DOHH2 (cell line): Measurements from ENCODE around the gene CEP85L.

ENCODE experiments used
- H3F3A ChIP-seq: fragments of 200-600 bp; sonication (generic), shearing (Covaris generic); 2 replicates; pipeline ENCODE4 v1.6.0; 2016; ENCODE audit warnings: antibody characterized with exemption, mild to moderate bottlenecking; ENCODE audit not compliant: control insufficient read depth, insufficient read depth
- H3K27ac ChIP-seq: fragments of 200-600 bp; sonication (generic); 2 replicates; pipeline ENCODE4 v1.5.1; 2014; ENCODE audit warnings: low read depth, mild to moderate bottlenecking, low read length, moderate library complexity
- H3K27me3 ChIP-seq: fragments of 200-600 bp; sonication (generic); 2 replicates; pipeline ENCODE4 v1.6.1; 2014; ENCODE audit warnings: mild to moderate bottlenecking, low read length, mixed read lengths; ENCODE audit not compliant: control insufficient read depth
- H3K36me3 ChIP-seq: fragments of 200-600 bp; sonication (generic); 2 replicates; pipeline ENCODE4 v1.6.1; 2014; ENCODE audit warnings: mild to moderate bottlenecking, low read length, moderate library complexity, mixed read lengths; ENCODE audit not compliant: control insufficient read depth
- H3K4me1 ChIP-seq: fragments of 200-600 bp; sonication (generic); 2 replicates; pipeline ENCODE4 v1.6.1; 2014; ENCODE audit warnings: mild to moderate bottlenecking, low read length, mixed read lengths; ENCODE audit not compliant: control insufficient read depth
- H3K4me2 ChIP-seq: fragments of 200-600 bp; sonication (generic); 2 replicates; pipeline ENCODE4 v1.6.0; 2014; ENCODE audit warnings: mild to moderate bottlenecking, low read length, moderate library complexity
- H3K4me3 ChIP-seq: fragments of 200-600 bp; sonication (generic); 2 replicates; pipeline ENCODE4 v1.5.1; 2014; ENCODE audit warnings: mild to moderate bottlenecking, low read length, mixed read lengths
- H3K79me2 ChIP-seq: fragments of 200-600 bp; sonication (generic); 2 replicates; pipeline ENCODE4 v1.6.1; 2014; ENCODE audit warnings: mild to moderate bottlenecking, low read length, mixed read lengths; ENCODE audit not compliant: control insufficient read depth
- H3K9me2 ChIP-seq: fragments of 200-600 bp; sonication (generic); replicated peaks from 2 replicates; pipeline ENCODE4 v1.6.1; 2014; ENCODE audit warnings: mild to moderate bottlenecking, low read length, mixed read lengths; ENCODE audit not compliant: control insufficient read depth
- H3K9me3 ChIP-seq: fragments of 200-600 bp; sonication (generic); 2 replicates; pipeline ENCODE4 v1.6.1; 2014; ENCODE audit warnings: antibody characterized with exemption, low read length, mixed read lengths; ENCODE audit not compliant: control insufficient read depth, insufficient read depth
- H4K20me1 ChIP-seq: fragments of 200-600 bp; sonication (generic); 2 replicates; pipeline ENCODE4 v1.6.0; 2014; ENCODE audit warnings: low read depth, mild to moderate bottlenecking, antibody characterized with exemption, low read length, moderate library complexity; ENCODE audit not compliant: control insufficient read depth, insufficient read depth
- CTCF ChIP-seq: fragments of 200-600 bp; sonication (generic); IDR thresholded peaks from one replicate; pipeline ENCODE4 v1.5.1; 2014; ENCODE audit warnings: antibody characterized with exemption, mild to moderate bottlenecking, low read depth, low read length; ENCODE audit not compliant: poor library complexity, severe bottlenecking
- EZH2phosphoT487 ChIP-seq: fragments of 200-600 bp; sonication (generic); IDR thresholded peaks from 2 replicates; pipeline ENCODE4 v1.6.1; 2017; ENCODE audit warnings: borderline replicate concordance, mild to moderate bottlenecking, antibody characterized with exemption, low read length, moderate library complexity, mixed read lengths

Gene CEP85L

GRCh38 chr6:118625833-118626232 lies 25.6 kb downstream of the CEP85L start:
- Histone ChIP-seq H3K79me2 (peaks cover 25% of the 10 kb centered on the region), H3K9me3 (peaks cover 15% of the 10 kb centered on the region; the same call in 1 of the 2 replicates), H3K4me1 (no peaks in the 10 kb centered on the region), H4K20me1 (no peaks in the 10 kb centered on the region), H3K4me2 (no peak overlapping the region), H3K27me3 (no peaks in the 10 kb centered on the region), H3F3A (no peaks in the 10 kb centered on the region), H3K27ac (no peak overlapping the region), H3K4me3 (no peak overlapping the region), H3K36me3 (peaks cover 15% of the 10 kb centered on the region), H3K9me2 (no peaks in the 10 kb centered on the region)
- TF ChIP-seq EZH2phosphoT487 (no peak), CTCF (no peak)

GRCh38 chr6:118621799-118622470 lies 29.5 kb downstream of the CEP85L start:
- H3K4me1 ChIP-seq, result no peaks in the 10 kb centered on the region
- no peaks in the 10 kb centered on the region for H3K27me3 ChIP-seq
- H3K9me2 ChIP-seq, result no peaks in the 10 kb centered on the region
- 0 out of 2 replicates have a peak, but pooled peaks cover 3% of the 10 kb centered on the region for H4K20me1 ChIP-seq
- H3K27ac ChIP-seq, result no peak overlapping the region
- H3K9me3 ChIP-seq, result peaks cover 13% of the 10 kb centered on the region; the same call in 1 of the 2 replicates
- 0 out of 2 replicates have a peak, but pooled peaks cover 4% of the 10 kb centered on the region for H3K36me3 ChIP-seq
- peaks cover 24% of the 10 kb centered on the region for H3K79me2 ChIP-seq
- no peak overlapping the region for H3K4me2 ChIP-seq
- no peak overlapping the region for H3K4me3 ChIP-seq
- TF ChIP-seq EZH2phosphoT487 (no peak), CTCF (no peak)
- no peaks in the 10 kb centered on the region for H3F3A ChIP-seq

- H3K4me1 ChIP-seq, result no peaks in the 10 kb centered on the region
- no peak overlapping the region for H3K27ac ChIP-seq
- H3F3A ChIP-seq, result 0 out of 2 replicates have a peak, but pooled peaks cover under 1% of the 10 kb centered on the region
- no peak overlapping the region for H3K4me3 ChIP-seq
- H3K9me2 ChIP-seq, result no peaks in the 10 kb centered on the region
- no peaks in the 10 kb centered on the region for H3K27me3 ChIP-seq
- H3K36me3 ChIP-seq, result no peaks in the 10 kb centered on the region
- H3K4me2 ChIP-seq, result no peak overlapping the region
- no peaks in the 10 kb centered on the region for H3K9me3 ChIP-seq
- TF ChIP-seq EZH2phosphoT487, result no peak
- TF ChIP-seq CTCF, result no peak
- peaks cover 16% of the 10 kb centered on the region for H3K79me2 ChIP-seq
- 0 out of 2 replicates have a peak, but pooled peaks cover 3% of the 10 kb centered on the region for H4K20me1 ChIP-seq
These were observed 31.2 kb downstream of the CEP85L start for GRCh38 chr6:118620202-118620601.
